ENCODE results near the gene LPIN1. TPM values are rescaled to one million over a fixed set of nuclear protein-coding genes. Genes with fewer than 3 reads are reported as not detected.

The LPIN1 gene
- total RNA-seq, 2 experiments from 2014 or later: 115 to 128 TPM

GRCh38 chr2:11711354-11711716 lies 35.1 kb upstream of the LPIN1 start:
- CTCF ChIA-PET: interaction anchor here (1.4 kb wide), 1 partner anchor 19 kb away, joined by 3 read pairs; no protein-coding TSS in a partner anchor
- Mint-ChIP-seq H3K4me3 (no peak overlapping the region), H3K27ac (no peak overlapping the region), H3K36me3 (ENCODE audit: low read depth) (no peaks in the 10 kb centered on the region), H3K9me3 (no peaks in the 10 kb centered on the region), H3K4me1 (ENCODE audit: low read depth) (no peaks in the 10 kb centered on the region), H3K27me3 (no peaks in the 10 kb centered on the region)
- Histone ChIP-seq H3K4me3 (ENCODE audit: low read length) (no peak overlapping the region), H3K4me1 (ENCODE audit: insufficient read depth, low read length) (no peaks in the 10 kb centered on the region), H3K36me3 (ENCODE audit: insufficient read depth, low read length) (no peaks in the 10 kb centered on the region), H3K27me3 (ENCODE audit: control insufficient read depth in 1 of 2, insufficient read depth in 2 of 2, low read length in 2 of 2) (peaks cover 0 to 7% of the 10 kb centered on the region in 2 experiments), H3K27ac (ENCODE audit: low read depth in 1 of 2, low read length in 2 of 2) (no peak overlapping the region), H3K9me3 (ENCODE audit: control insufficient read depth in 1 of 2, insufficient read depth in 1 of 2, low read length in 2 of 2) (no peaks in the 10 kb centered on the region)
- no peak for TF ChIP-seq CTCF (IDR thresholded peaks at IDR 0.05)
- DNase-seq (no peak), ATAC-seq (ENCODE audit: poor library complexity) (no peak)
- POLR2A ChIA-PET: no interaction called here
- intact Hi-C loops (cut with DNase I, micrococcal nuclease): no loop called here

- Histone ChIP-seq H3K4me3 (ENCODE audit: low read length) (no peak overlapping the region), H3K27ac (ENCODE audit: low read depth in 1 of 2, low read length in 2 of 2) (no peak overlapping the region), H3K36me3 (ENCODE audit: insufficient read depth, low read length) (no peaks in the 10 kb centered on the region), H3K27me3 (ENCODE audit: control insufficient read depth in 1 of 2, insufficient read depth in 2 of 2, low read length in 2 of 2) (peaks cover 0 to 7% of the 10 kb centered on the region in 2 experiments), H3K4me1 (ENCODE audit: insufficient read depth, low read length) (no peaks in the 10 kb centered on the region), H3K9me3 (ENCODE audit: control insufficient read depth in 1 of 2, insufficient read depth in 1 of 2, low read length in 2 of 2) (no peaks in the 10 kb centered on the region)
- Mint-ChIP-seq H3K27me3 (peaks cover 4% of the 10 kb centered on the region), H3K4me1 (ENCODE audit: low read depth) (no peaks in the 10 kb centered on the region), H3K27ac (no peak overlapping the region), H3K36me3 (ENCODE audit: low read depth) (no peaks in the 10 kb centered on the region), H3K4me3 (no peak overlapping the region), H3K9me3 (no peaks in the 10 kb centered on the region)
- no peak for DNase-seq
- ChIA-PET CTCF (interaction anchor here (1.4 kb wide), 1 partner anchor 19 kb away, joined by 3 read pairs; no protein-coding TSS in a partner anchor), POLR2A (no interaction called here)
- no peak for TF ChIP-seq CTCF (IDR thresholded peaks at IDR 0.05)
- intact Hi-C loops (cut with DNase I, micrococcal nuclease): no loop called here
- no peak for ATAC-seq (ENCODE audit: poor library complexity)
Observed at GRCh38 chr2:11711751-11712150, 34.7 kb upstream of the LPIN1 start.

GRCh38 chr2:11712866-11713265 lies 33.6 kb upstream of the LPIN1 start:
- ATAC-seq (ENCODE audit: poor library complexity): no peak
- no peaks in the 10 kb centered on the region for H3K36me3 Mint-ChIP-seq (ENCODE audit: low read depth)
- no peaks in the 10 kb centered on the region for H3K4me1 ChIP-seq (ENCODE audit: insufficient read depth, low read length)
- no peak overlapping the region for H3K27ac ChIP-seq (ENCODE audit: low read depth in 1 of 2, low read length in 2 of 2)
- H3K27ac Mint-ChIP-seq: no peak overlapping the region
- no peak for DNase-seq
- no peak overlapping the region for H3K4me3 Mint-ChIP-seq
- ChIA-PET POLR2A (no interaction called here), CTCF (no interaction called here)
- H3K27me3 Mint-ChIP-seq: peaks cover 12% of the 10 kb centered on the region
- no peaks in the 10 kb centered on the region for H3K9me3 ChIP-seq (ENCODE audit: control insufficient read depth in 1 of 2, insufficient read depth in 1 of 2, low read length in 2 of 2)
- H3K36me3 ChIP-seq (ENCODE audit: insufficient read depth, low read length): no peaks in the 10 kb centered on the region
- H3K27me3 ChIP-seq (ENCODE audit: control insufficient read depth in 1 of 2, insufficient read depth in 2 of 2, low read length in 2 of 2): peaks cover 0 to 13% of the 10 kb centered on the region in 2 experiments
- H3K4me1 Mint-ChIP-seq (ENCODE audit: low read depth): no peaks in the 10 kb centered on the region
- no peak for TF ChIP-seq CTCF (IDR thresholded peaks at IDR 0.05)
- H3K9me3 Mint-ChIP-seq: no peaks in the 10 kb centered on the region
- no peak overlapping the region for H3K4me3 ChIP-seq (ENCODE audit: low read length)
- intact Hi-C loops (cut with DNase I, micrococcal nuclease): no loop called here

All from CD4-positive, alpha-beta T cell (primary cell).